GM23338 (cell line): Measurements from ENCODE around the gene ADAMTSL5.

Experiments
- EZH2 ChIP-seq: fragments of 200-600 bp; sonication (generic); IDR thresholded peaks from one replicate; pipeline ENCODE4 v1.8.0; 2017; ENCODE audit warnings: antibody characterized with exemption, mild to moderate bottlenecking, low read depth; ENCODE audit not compliant: unreplicated experiment
- EZH2phosphoT487 ChIP-seq: fragments of 200-600 bp; sonication (generic); IDR thresholded peaks from one replicate; pipeline ENCODE4 v1.8.1; 2018; ENCODE audit warnings: antibody characterized with exemption; ENCODE audit not compliant: unreplicated experiment
- JUNB ChIP-seq: IDR thresholded peaks from one replicate; pipeline ENCODE4 v1.6.1; 2016; ENCODE audit warnings: antibody characterized with exemption; ENCODE audit not compliant: unreplicated experiment
- POLR2AphosphoS5 ChIP-seq: IDR thresholded peaks from 2 replicates; pipeline ENCODE4 v1.6.1; 2016; ENCODE audit warnings: antibody characterized with exemption, low read depth
- STAT1 ChIP-seq: IDR thresholded peaks from one replicate; pipeline ENCODE4 v1.6.1; 2016; ENCODE audit warnings: antibody characterized with exemption; ENCODE audit not compliant: unreplicated experiment
- TF ChIP-seq, protein P1 (sequence below), 2 experiments: fragments of 200-600 bp in 1 of 2; sonication (generic) in 1 of 2; conservative IDR thresholded peaks; 2 replicates each; pipeline versions ENCODE4 v1.5.1 to v1.6.1; 2016 to 2017; ENCODE audit warnings: antibody characterized with exemption in 2 of 2, low read depth in 2 of 2, mild to moderate bottlenecking in 2 of 2, moderate library complexity in 1 of 2
- TF ChIP-seq, protein P2 (sequence below): IDR thresholded peaks from one replicate; pipeline ENCODE4 v1.6.1; 2018; ENCODE audit warnings: antibody characterized with exemption; ENCODE audit not compliant: unreplicated experiment

DNA sequence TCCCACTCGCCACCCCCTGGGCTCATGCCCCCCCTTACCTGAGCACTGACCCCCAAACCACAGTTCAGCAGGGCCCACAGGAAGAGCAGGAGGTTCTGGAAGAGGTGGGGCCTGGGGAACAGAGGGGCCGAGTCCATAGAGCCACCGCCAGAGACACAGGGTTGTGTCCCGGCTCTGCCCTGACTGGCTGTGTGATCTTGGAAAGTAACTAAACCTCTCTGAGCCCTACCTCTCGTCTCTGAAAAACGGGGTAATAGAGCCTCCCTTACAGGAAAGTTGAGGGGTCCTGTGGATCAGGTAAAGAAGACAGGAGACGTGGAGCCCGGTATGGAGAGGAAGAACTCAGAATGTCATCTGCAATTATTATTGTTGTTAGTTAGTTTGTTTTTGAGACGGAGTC, 2.0 kb downstream of the ADAMTSL5 start:
- TF ChIP-seq, protein P1, sequence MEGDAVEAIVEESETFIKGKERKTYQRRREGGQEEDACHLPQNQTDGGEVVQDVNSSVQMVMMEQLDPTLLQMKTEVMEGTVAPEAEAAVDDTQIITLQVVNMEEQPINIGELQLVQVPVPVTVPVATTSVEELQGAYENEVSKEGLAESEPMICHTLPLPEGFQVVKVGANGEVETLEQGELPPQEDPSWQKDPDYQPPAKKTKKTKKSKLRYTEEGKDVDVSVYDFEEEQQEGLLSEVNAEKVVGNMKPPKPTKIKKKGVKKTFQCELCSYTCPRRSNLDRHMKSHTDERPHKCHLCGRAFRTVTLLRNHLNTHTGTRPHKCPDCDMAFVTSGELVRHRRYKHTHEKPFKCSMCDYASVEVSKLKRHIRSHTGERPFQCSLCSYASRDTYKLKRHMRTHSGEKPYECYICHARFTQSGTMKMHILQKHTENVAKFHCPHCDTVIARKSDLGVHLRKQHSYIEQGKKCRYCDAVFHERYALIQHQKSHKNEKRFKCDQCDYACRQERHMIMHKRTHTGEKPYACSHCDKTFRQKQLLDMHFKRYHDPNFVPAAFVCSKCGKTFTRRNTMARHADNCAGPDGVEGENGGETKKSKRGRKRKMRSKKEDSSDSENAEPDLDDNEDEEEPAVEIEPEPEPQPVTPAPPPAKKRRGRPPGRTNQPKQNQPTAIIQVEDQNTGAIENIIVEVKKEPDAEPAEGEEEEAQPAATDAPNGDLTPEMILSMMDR (conservative IDR thresholded peaks at IDR 0.05; ENCODE audit: low read depth in 2 of 2) = no peak
- TF ChIP-seq EZH2 (no peak), POLR2AphosphoS5 (no peak), JUNB (no peak), EZH2phosphoT487 (no peak), STAT1 (no peak)
- TF ChIP-seq, protein P2, sequence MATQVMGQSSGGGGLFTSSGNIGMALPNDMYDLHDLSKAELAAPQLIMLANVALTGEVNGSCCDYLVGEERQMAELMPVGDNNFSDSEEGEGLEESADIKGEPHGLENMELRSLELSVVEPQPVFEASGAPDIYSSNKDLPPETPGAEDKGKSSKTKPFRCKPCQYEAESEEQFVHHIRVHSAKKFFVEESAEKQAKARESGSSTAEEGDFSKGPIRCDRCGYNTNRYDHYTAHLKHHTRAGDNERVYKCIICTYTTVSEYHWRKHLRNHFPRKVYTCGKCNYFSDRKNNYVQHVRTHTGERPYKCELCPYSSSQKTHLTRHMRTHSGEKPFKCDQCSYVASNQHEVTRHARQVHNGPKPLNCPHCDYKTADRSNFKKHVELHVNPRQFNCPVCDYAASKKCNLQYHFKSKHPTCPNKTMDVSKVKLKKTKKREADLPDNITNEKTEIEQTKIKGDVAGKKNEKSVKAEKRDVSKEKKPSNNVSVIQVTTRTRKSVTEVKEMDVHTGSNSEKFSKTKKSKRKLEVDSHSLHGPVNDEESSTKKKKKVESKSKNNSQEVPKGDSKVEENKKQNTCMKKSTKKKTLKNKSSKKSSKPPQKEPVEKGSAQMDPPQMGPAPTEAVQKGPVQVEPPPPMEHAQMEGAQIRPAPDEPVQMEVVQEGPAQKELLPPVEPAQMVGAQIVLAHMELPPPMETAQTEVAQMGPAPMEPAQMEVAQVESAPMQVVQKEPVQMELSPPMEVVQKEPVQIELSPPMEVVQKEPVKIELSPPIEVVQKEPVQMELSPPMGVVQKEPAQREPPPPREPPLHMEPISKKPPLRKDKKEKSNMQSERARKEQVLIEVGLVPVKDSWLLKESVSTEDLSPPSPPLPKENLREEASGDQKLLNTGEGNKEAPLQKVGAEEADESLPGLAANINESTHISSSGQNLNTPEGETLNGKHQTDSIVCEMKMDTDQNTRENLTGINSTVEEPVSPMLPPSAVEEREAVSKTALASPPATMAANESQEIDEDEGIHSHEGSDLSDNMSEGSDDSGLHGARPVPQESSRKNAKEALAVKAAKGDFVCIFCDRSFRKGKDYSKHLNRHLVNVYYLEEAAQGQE = no peak
